A673 (cell line): Measurements from ENCODE around the gene TMEM97. TPM values are rescaled to one million over a fixed set of nuclear protein-coding genes. Genes with fewer than 3 reads are reported as not detected.

Experiments used
- BruUV-seq: library from RNA; stranded (reverse); fragments of 400-500 nt; replicated peaks from 2 replicates; lab custom pipeline; 2021; lab: Mats Ljungman, UMichigan
- CTCF ChIA-PET: fragments of 300-600 bp; sonication (Branson Sonifier 250); formaldehyde crosslinking; loops from one replicate; lab custom pipeline; 2022; ENCODE audit warnings: antibody characterized with exemption; lab: Charles Lee
- POLR2A ChIA-PET: fragments of 300-600 bp; sonication (Branson Sonifier 250); formaldehyde crosslinking; loops from one replicate; lab custom pipeline; 2022; ENCODE audit warnings: antibody characterized with exemption; ENCODE audit not compliant: low non-redundant PET; lab: Charles Lee
- DNase-seq: peaks from one replicate; pipeline ENCODE4 v3.0.0-alpha.2; 2015; ENCODE audit warnings: low spot score
- H3K27ac ChIP-seq: fragments of 200-600 bp; sonication (generic); 2 replicates; pipeline ENCODE4 v1.5.1; 2016; ENCODE audit warnings: mixed run types, low read depth, mild to moderate bottlenecking, mixed read lengths, antibody characterized with exemption, low read length; ENCODE audit not compliant: poor library complexity, severe bottlenecking
- H3K27me3 ChIP-seq: fragments of 200-600 bp; sonication (generic); replicated peaks from 2 replicates; pipeline ENCODE4 v1.6.1; 2017; ENCODE audit warnings: mixed run types, low read depth, mild to moderate bottlenecking, mixed read lengths, antibody characterized with exemption, low read length; ENCODE audit not compliant: insufficient read depth, poor library complexity
- H3K36me3 ChIP-seq: fragments of 200-600 bp; sonication (generic); 2 replicates; pipeline ENCODE4 v1.6.1; 2016; ENCODE audit warnings: mixed run types, mild to moderate bottlenecking, mixed read lengths, antibody characterized with exemption, low read length; ENCODE audit not compliant: insufficient read depth, poor library complexity, severe bottlenecking
- H3K4me1 ChIP-seq: fragments of 200-600 bp; sonication (generic); 2 replicates; pipeline ENCODE4 v1.6.1; 2017; ENCODE audit warnings: mixed run types, mild to moderate bottlenecking, mixed read lengths, antibody characterized with exemption, low read length; ENCODE audit not compliant: insufficient read depth, poor library complexity, severe bottlenecking
- H3K4me3 ChIP-seq: fragments of 200-600 bp; sonication (generic); 2 replicates; pipeline ENCODE4 v1.5.1; 2016; ENCODE audit warnings: low read depth, mixed run types, mild to moderate bottlenecking, mixed read lengths, low read length; ENCODE audit not compliant: poor library complexity, severe bottlenecking
- H3K9me3 ChIP-seq: fragments of 200-600 bp; sonication (generic); 2 replicates; pipeline ENCODE4 v1.6.1; 2016; ENCODE audit warnings: mixed run types, low read depth, mild to moderate bottlenecking, mixed read lengths, antibody characterized with exemption, low read length; ENCODE audit not compliant: poor library complexity, severe bottlenecking
- CTCF ChIP-seq: fragments of 300-800, 200-600 bp; sonication (generic); conservative IDR thresholded peaks from 2 replicates; pipeline ENCODE4 v1.5.1; 2017; ENCODE audit warnings: low read depth, mild to moderate bottlenecking, antibody characterized with exemption, low read length, moderate library complexity, mixed read lengths
- EZH2 ChIP-seq: fragments of 200-600 bp; sonication (generic); IDR thresholded peaks from 2 replicates; pipeline ENCODE4 v1.6.1; 2017; ENCODE audit warnings: borderline replicate concordance, low read depth, mild to moderate bottlenecking, mixed read lengths, antibody characterized with exemption, low read length; ENCODE audit not compliant: poor library complexity, severe bottlenecking
- intact Hi-C: fragments of 100-400 bp; cut with micrococcal nuclease; formaldehyde crosslinking; loops from one replicate; pipeline ENCODE4 v1.10.0; 2022; ENCODE audit not compliant: unreplicated experiment
- total RNA-seq: library from RNA; stranded (reverse); gene quantifications from 2 replicates; pipeline ENCODE4 v1.2.3, GENCODE V29; 2021

The TMEM97 gene
- total RNA-seq, 1 experiment from 2014 or later = 134 TPM

- Histone ChIP-seq H3K27ac (no peak overlapping the region), H3K9me3 (no peaks in the 10 kb centered on the region), H3K4me3 (no peak overlapping the region), H3K36me3 (peaks cover 29% of the 10 kb centered on the region), H3K4me1 (peaks cover 7% of the 10 kb centered on the region), H3K27me3 (no peaks in the 10 kb centered on the region)
- CTCF ChIA-PET = no interaction called here
- BruUV-seq = no TSS peak
- TF ChIP-seq CTCF (no peak), EZH2 (no peak)
- POLR2A ChIA-PET = no interaction called here
- intact Hi-C loops = no loop called here
- no peak for DNase-seq
Observed at GRCh38 chr17:28339431-28339830, 20.4 kb downstream of the TMEM97 start.

DNA sequence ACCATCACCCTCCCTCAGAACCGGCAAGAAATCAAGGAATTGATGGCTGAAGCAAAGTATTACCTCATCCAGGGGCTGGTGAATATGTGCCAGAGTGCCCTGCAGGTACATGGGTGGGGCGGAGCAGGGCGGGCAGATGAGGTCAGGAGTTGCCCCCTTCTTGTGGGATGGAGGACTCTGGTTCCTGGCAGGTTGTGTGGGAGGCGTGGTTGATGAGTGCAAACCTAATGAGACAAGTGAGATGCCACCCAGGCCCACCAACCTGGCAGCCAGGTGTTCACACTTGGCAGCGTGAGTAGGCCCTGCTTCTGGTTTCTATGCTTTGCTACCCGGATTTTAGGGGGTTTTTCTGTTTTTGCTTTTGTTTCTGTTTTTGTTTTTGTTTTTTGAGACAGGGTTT, 21.4 kb downstream of the TMEM97 start:
- peaks cover 6% of the 10 kb centered on the region for H3K4me1 ChIP-seq
- no peak overlapping the region for H3K4me3 ChIP-seq
- TF ChIP-seq CTCF = no peak
- no peak for TF ChIP-seq EZH2
- no TSS peak for BruUV-seq
- H3K27ac ChIP-seq = no peak overlapping the region
- ChIA-PET POLR2A (no interaction called here), CTCF (no interaction called here)
- no peaks in the 10 kb centered on the region for H3K27me3 ChIP-seq
- no peak for DNase-seq
- peaks cover 33% of the 10 kb centered on the region for H3K36me3 ChIP-seq
- intact Hi-C loops = no loop called here
- no peaks in the 10 kb centered on the region for H3K9me3 ChIP-seq

DNA sequence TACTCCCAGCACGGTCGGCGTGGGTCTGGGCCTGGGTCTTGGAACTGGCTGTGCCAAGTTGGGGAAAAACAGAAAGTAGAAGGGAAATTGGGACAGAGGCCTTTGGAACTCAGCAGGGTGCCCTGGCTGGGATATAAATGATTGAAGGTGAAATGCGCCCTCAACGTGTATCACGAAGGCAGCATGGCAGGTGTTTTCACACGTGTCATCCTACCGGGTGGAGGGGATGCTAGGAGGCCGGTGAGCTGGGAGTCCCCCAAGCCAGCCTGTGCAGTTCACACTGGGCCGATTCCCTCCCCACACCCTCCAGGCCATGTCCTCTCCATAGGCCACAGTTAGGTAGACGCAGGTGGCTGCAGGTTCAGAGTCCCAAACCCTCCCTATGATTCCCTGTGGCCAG, 22.5 kb downstream of the TMEM97 start:
- Histone ChIP-seq H3K4me1 (peaks cover 4% of the 10 kb centered on the region), H3K4me3 (no peak overlapping the region), H3K27ac (no peak overlapping the region), H3K27me3 (no peaks in the 10 kb centered on the region), H3K36me3 (peaks cover 42% of the 10 kb centered on the region), H3K9me3 (no peaks in the 10 kb centered on the region)
- DNase-seq = no peak
- intact Hi-C loops = no loop called here
- ChIA-PET CTCF (no interaction called here), POLR2A (no interaction called here)
- TF ChIP-seq CTCF = no peak
- no peak for TF ChIP-seq EZH2
- no TSS peak for BruUV-seq
